Measurements from ENCODE around the gene SLAMF6.

Gene SLAMF6

DNA sequence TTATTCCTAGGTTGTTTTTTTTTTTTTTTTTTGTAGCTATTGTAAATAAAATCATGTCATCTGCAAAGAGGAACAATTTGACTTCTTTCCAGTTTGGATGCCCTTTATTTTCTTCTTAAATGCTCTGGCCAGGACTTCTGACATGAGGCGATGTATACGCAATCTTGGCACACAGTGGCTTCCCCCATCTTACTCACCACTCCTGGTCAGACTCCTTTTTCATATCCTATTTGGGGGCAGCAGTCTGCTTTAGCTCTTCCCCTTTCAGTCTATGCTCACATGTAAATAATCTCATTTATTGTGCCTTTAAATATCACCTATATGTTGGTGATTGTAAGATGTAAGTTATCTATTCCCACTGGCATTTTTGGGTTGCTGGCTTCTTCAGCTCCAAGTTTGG lies 56.1 kb downstream of the SLAMF6 start:
- no peak for DNase-seq

DNA sequence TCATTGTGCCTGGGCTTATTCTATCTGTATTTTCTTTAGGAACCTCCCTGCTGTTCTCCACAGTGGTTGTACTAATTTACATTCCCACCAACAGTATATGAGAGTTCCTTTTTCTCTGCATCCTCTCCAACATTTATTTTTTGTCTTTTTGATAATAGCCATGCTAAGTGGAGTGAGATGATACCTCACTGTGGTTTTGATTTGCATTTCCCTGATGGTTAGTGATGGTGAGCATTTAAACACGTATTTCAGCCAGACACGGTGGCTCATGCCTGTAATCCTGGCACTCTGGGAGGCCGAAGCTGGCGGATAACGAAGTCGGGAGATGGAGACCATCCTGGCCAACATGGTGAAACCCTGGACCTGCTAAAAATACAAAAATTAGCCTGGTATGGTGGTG lies 57.9 kb downstream of the SLAMF6 start:
- DNase-seq = no peak

DNA sequence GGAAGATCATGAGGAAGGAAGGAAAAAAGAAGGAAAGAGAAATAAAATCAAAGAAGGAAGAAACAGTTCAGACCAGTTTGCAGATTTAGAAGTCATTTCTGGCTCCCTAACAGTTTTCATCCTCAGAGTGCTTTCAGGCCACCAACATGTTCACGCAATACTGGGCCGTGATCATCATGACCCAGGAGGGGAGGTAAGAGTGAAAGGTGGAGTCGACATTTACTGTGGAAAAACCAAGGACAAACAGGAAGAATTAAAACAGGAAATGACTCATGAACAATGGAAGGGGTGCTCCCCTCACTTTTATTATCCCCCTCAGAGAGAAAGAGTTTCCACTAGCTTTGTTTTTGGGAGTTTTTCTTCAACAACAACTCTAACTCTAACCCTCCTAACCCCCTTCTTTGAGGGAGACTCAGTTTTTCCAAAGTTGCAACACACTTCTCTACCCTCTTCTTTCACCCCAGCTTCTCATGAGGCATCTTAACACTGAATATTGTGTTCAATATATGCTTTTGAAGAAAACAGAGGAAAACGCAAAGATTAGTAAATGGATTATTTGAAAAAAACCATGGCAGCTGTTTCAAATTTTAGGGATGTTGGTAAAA lies 62.3 kb downstream of the SLAMF6 start:
- DNase-seq = no peak

DNA sequence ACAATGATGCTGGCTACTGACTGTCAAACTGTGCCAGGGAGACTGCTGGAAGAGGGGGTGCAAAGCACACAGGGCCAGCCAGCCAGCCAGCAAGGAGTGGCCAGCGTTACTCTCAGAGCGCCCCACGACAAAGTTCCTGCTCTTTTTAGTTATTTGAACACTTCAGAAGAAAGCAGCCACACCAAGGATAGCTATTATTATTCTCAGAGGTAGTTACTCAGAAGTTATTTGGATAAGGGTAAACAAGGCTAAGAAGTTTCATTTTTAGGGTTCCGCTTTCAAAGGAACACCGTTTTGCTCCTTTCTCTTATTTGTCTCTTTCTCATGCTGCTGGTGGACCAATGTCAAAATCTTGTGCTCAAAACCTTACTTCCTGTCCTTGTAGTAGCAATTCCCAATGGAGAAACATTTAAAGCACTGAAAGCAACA lies 62.8 kb downstream of the SLAMF6 start:
- no peak for DNase-seq

DNA sequence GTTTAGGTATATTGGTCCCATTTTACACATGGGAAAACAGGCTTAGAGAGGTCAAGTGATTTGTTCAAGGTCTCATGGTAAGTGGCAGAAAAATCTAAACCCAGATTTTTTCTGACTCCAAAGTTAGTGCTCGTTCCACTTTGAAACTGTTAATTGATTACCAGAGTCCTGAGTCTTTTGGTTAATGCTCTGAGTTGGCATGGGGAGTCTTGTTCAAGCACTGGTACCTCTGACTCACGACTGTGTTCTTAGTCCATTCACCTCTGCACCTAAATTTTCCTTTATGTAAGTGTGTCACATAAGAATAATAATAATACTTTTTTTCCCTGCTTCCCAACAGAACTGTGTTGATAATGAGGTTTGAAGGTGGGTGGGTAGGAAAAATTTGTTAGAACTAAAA lies 63.4 kb downstream of the SLAMF6 start:
- DNase-seq = no peak

DNA sequence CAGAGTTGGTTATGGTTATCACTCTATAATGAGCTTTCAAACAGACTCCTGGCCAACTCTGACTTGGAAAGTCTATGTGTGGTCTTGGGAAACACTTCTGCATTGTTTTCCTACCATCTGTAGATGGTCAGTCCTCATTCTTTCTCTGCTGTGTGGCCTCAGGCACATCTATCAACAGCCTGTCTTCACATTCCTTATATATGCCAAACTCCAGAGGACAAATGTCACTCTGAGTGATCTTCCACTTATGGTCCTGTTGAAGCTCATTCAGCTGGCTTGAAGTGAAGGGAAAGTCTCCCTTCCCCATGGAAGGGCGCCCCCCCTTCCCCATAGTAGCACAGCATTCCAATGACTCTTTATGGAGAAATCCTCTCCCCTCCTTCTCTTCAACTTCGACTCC lies 64.0 kb downstream of the SLAMF6 start:
- DNase-seq = no peak

DNA sequence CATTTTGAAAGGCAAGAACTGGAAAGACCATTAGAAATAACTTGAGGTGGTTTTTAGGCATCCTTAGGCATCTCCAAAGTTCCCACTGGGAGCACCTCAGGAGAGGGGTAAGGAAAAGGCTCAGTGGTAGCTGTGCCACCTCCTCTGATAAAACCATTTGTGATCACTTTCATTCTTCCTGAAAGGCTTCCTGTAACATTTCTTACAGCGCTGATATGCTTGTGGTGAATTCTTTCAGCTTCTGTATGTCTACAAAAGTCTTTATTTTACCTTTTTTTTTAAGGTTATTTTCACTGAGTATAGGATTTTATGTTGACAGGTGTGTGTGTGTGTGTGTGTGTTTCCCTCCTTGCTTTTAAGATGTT lies 67.9 kb downstream of the SLAMF6 start:
- no peak for DNase-seq

DNA sequence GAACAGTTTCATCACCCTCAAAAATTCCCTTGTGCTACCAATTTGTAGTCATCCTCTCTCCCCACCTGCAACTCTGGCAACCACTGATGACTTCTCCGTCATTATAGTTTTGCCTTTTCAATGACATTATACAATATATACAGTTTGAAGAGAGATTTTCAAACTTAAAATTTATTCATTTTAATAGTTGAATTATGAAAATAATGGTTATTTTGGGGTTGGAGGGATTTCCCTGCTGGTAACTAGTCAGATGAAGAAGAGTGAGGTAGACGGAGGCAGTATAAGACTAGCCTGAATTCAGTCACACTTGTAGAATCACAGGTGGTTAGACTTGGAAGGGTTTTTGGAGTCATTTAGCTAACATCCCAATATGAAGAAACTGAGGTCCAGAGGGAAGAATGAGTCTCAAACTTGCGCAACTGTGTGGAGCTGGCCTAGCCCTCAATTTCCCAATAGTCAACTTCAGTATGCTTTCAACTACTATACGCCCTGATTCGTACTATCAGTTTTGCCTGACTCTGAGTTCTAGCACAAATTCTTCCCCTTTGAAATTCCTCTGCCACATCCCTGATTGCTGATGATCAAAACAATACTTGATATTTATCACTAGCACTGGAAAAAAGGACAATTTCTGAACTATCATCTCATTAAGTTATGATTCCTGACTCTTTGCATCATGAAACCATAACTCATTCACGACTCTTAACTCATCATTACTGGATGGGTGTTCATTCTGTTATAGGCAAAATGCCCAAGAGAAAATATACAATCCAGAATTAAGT lies 68.5 kb downstream of the SLAMF6 start:
- no peak for DNase-seq

DNA sequence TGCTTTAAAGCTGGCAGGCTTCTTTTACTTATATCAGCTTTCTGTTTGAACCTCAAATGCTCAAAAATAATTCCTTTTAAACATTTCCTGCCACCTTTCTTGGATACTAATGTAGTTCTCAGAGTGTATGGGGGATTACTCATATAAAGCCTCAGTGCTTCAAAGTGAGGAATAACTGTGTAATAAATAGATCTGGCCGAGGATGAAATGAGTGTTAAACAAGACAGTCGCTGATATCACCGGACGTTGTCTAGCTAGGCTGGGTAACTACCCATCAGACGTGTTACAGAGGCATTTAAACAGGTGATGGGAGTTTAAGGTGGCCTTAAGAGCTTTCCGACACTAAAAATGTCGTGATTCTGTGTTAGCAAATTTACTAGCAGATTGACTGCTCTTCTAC lies 69.6 kb downstream of the SLAMF6 start:
- no peak for DNase-seq

DNA sequence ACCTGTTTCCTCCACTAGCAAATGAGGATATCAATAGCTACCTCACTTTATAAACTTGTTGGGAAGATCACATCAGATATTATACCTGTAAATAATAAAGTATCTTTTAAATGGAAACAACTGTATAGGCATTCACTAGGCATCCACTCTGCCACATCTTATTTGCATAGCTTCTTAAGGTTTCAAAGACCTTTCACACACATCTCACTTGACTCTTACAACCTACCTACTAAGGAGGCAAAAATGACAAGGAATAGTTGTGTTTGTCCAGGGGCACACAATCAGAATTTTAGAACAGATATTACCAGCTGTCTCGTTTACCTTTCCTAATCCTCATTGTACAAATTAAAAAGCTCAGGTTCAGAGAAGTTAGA lies 71.2 kb downstream of the SLAMF6 start:
- DNase-seq = no peak

DNA sequence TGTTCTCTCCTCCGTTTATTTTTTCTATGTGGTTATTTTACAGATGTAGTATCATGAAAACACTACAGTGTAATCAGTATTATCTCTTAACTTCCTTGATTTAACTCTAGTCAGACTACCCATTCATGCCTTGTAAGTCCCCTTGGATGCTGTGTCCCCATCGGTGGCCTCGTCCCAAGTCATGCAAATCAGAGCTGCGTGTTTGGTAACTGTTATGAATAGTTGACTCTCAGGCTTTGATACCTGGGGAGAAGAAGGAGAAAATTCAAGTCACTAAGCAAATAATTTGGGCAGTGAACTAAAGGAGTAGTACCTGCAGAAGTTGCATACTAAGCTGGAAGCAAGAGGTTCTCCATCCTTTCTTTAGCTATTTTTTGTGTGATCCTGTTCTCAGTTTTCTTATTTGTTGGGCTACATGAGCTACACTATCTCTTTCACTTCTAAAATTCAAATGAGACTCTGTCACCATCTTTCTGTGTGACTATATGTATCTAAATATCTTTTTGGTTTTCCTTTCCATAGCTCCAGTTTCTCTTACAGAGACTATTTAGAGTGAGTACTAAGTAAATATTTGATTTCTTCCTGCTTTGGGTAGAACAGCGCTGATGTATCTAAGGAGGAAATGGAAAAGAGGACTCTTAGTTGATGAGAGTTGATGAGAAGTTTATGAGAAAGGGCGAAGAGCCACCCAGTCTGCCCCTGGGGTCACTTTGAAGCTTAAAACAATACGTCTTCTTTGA lies 71.8 kb downstream of the SLAMF6 start:
- DNase-seq = no peak

DNA sequence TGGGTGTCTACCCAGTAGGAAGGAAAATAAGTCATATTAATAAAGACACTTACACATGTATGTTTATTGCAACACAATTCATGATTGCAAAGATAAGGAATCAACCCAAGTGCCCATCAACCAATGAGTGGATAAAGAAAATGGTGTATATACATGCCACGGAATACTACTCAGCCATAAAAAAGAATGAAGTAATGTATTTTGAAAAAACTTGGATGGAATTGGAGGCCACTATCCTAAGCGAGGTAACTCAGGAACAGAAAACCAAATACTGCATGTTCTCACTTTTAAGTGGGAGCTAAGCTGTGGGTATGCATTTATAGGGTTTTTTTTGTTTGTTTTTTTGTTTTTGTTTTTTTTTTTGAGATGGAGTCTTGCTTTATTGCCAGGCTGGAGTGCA lies 73.6 kb downstream of the SLAMF6 start:
- no peak for DNase-seq

DNA sequence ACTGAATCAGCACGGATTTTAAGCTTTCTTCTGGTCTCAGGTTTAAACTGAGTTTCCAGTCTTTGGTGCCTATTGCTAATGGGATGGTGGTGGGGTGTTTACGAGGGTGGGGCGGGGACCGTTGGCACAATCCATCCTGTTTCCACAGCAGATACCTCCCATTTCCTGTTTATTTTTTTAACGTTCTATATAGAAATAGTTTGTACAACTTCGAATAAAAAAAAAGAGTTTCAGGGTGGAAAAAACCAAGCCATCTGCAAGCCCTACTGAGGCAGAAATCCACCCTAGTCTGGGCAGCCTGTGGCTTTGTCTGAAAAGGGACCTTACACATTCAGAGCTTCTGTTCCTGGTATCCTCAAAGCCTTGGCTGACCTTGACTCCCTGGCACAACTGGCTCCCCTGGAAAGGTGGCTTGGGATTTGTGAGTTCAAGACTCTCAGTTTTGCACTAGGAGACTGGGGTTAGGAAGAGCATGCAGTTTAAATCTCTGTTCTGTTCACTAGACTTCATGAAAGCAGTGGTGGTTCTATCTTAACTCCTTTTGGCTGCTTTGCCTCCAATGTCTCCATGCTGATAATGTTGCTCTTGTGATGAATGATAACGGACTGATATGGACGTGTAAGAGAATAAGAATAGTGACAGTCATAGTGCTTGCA lies 76.0 kb downstream of the SLAMF6 start:
- DNase-seq = no peak

DNA sequence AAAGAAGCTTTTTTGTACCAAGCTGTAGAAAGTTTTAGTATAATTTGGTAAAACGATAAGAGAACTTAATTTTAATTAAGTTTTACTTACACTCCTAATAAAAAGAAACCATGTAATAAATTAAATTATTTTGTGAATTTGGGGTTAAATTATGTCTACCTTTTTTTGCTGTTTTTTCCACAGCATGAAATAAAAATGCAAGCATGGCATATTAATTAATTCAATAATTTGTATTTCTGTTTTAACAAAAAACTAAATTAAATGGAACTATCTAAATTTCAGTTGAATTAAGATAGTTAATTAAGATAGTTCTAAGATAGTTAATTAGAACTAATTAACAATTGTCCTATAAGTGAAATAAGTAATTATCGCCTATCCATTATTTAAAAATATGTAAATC lies 83.3 kb downstream of the SLAMF6 start:
- DNase-seq = no peak

DNA sequence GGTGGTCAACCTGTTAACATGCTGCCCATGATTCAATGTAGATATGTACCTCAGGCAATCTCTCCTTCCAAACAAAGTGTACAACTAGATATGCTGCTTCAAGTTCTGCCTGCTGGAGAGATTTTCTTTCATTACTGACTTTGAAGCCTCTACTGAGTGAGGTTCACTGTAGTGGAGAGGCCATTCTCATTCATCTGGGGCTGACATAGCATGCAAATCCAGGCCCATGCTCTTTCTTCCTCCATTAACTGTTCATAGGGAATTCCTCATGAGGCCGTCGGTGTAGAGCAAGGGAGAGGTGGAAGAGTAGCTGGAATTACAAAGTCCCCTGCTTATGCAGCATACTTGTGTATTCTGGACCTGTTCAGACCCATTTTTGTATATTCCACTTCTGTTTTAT lies 84.1 kb downstream of the SLAMF6 start:
- DNase-seq = no peak

DNA sequence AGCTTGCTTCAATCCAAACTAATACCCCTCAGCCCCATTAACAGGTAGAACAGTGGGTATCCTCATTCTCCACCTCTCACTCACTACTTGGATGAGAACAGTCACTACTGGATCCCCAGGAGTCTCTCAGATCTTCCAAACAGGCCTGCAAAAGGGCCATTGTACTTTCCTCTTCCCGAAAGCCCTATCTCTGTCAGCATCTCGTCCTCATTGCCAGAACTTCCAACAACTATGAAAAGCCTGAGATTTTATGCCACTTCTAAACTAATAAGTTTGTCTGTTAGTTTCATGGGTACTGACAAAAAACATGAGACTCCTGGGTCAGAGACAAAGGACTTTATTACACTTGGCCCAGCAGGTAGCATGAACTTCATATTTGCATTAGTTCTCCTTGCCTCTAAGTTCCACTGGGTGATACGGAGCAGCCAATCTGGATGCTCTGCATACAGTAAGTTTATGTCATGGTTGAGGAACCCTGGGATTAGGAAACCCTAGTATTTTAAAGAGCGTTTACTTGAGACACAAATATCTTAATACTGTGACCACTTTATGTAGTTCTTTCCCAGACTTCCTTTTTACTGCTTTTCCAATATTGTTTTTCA lies 84.6 kb downstream of the SLAMF6 start:
- no peak for DNase-seq

DNA sequence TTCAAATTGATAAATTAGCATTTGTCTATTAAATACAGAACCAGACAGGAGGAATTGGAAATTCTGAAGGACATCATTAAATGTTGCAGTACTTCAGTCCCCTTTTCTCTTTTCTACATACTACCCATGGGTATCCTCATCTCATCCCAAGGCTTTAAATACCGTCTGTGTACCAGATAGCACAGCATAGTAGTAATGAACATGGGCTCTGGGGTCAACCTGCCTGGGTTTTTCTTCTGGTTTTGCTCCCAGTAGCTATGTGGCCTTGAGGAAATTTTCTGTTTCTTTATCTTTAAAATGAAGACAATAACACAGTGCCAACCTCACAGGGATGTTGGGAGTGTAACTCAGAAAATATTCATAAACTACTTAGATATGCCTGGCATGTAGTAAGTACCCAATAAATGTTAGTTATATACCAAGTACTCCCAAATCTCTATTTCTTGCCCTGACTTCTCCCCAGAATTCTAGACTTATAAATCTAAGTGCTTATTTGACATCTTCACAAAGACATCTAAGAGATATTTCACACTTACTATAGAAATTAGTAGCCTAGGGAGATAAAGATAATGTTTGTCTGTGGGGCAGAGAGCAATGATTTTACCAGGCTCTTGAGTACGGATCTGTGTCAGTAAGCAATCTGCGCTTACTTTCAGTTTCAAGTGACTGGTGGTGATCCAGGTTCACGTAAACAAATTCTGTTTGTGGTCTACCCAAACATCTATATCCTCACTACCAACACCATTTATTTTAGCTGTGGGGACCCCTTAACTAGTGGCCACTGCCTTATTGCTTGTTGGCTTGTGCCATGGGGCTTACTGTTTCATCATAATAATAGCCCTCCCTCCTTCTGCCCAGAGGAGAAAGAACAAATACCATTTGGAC lies 85.4 kb downstream of the SLAMF6 start:
- DNase-seq = no peak

DNA sequence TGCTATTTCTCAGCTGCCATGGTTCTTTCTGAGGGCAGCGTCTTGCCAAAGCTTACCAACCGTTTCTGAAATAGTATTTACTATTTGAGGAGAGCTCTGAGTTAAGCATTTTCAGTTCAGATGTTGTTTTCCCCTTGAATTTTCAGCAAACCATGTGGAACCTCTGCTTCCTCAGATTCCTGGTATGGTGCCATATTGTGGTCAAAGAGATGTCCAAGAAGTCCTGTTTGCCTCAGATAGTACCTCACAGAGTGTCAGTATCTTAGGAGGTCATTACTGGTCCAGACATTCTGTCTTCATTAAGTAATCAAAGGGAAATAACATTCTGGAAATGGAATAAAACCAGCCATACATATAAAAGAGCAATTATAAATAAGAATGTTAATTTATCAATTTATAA lies 86.1 kb downstream of the SLAMF6 start:
- DNase-seq = no peak

Measured in fibroblast of skin of abdomen (primary cell).